Kidney (tissue), 14 donors: Measurements from ENCODE around the gene NUDT3. TPM values are rescaled to one million over a fixed set of nuclear protein-coding genes. Genes with fewer than 3 reads are reported as not detected.
A peak's percentile ranks its signal among the peaks of the same experiment; 100 is the strongest.

ENCODE experiments used
- DNase-seq, 5 donors: peaks; one replicate each; pipeline ENCODE4 v3.0.0-alpha.2; 2013 to 2020
- FAIRE-seq: peaks from 2 replicates; lab custom pipeline; 2012; peaks lifted over from hg19 to GRCh38; lab: Jason Lieb, UNC
- H3K27ac ChIP-seq, 2 donors: one replicate each; pipeline ENCODE4 v1.7.0; 2013; ENCODE audit warnings: low read depth in 2 of 2, low read length in 2 of 2, inconsistent platforms in 1 of 2
- H3K27me3 ChIP-seq: one replicate; pipeline ENCODE4 v1.7.1; 2013; ENCODE audit warnings: low read length, inconsistent platforms; ENCODE audit not compliant: control insufficient read depth, insufficient read depth
- H3K36me3 ChIP-seq, 3 donors: one replicate each; pipeline versions ENCODE4 v1.7.0 to v1.7.1; 2013; ENCODE audit warnings: low read length in 3 of 3, control low read depth in 1 of 3, inconsistent platforms in 1 of 3; ENCODE audit not compliant: insufficient read depth in 3 of 3, control insufficient read depth in 2 of 3
- H3K4me1 ChIP-seq, 3 donors: one replicate each; pipeline versions ENCODE4 v1.7.0 to v1.7.1; 2013; ENCODE audit warnings: low read length in 3 of 3, inconsistent platforms in 1 of 3, low read depth in 1 of 3; ENCODE audit not compliant: control insufficient read depth in 2 of 3, insufficient read depth in 2 of 3
- H3K4me3 ChIP-seq, 3 donors: one replicate each; pipeline versions ENCODE4 v1.7.0 to v1.8.1; 2013; ENCODE audit warnings: low read length in 3 of 3, control low read depth in 1 of 3, inconsistent platforms in 1 of 3
- H3K9ac ChIP-seq, 3 donors: one replicate each; pipeline versions ENCODE4 v1.7.0 to v1.7.1; 2013; ENCODE audit warnings: low read length in 3 of 3, control low read depth in 1 of 3, inconsistent platforms in 1 of 3
- H3K9me3 ChIP-seq, 3 donors: one replicate each; pipeline versions ENCODE4 v1.7.0 to v1.7.1; 2013; ENCODE audit warnings: low read length in 3 of 3, control low read depth in 1 of 3, inconsistent platforms in 1 of 3; ENCODE audit not compliant: control insufficient read depth in 2 of 3, insufficient read depth in 1 of 3
- CTCF ChIP-seq: IDR thresholded peaks from 3 replicates; pipeline ENCODE4 v1.5.1; 2012; ENCODE audit warnings: mild to moderate bottlenecking, moderate library complexity, borderline replicate concordance; ENCODE audit not compliant: insufficient read depth; ENCODE audit errors: extremely low read depth
- intact Hi-C: fragments of 100-400 bp; cut with DNase I; formaldehyde crosslinking; loops from one replicate; pipeline ENCODE4 v1.11.1; 2022
- polyA plus RNA-seq: library from polyadenylated mRNA; stranded (reverse); fragments of 350-450 nt; fragmentation: Illumina TruSeq; extraction: RNeasy Lipid Tissue Mini Kit (QIAGEN cat#74804); gene quantifications from one replicate; pipeline ENCODE4 v1.2.3, GENCODE V29; 2014; ENCODE audit warnings: low read depth, low replicate concordance; ENCODE audit not compliant: insufficient read depth
- total RNA-seq: library from RNA; stranded (reverse); fragmentation: NEBNext Ultra II Directional; extraction: Animal tissue kit (Norgen Biotek cat#: 25700); gene quantifications from one replicate; pipeline ENCODE4 v1.2.1, GENCODE V29; 2021
- donor health status: control.
- donor health status: control.
- donor health status: control.
- donor health status: control.
- donor health status: control.
- donor health status: DM: yes; HTN: yes; CAD: no.
- donor health status: Normal renal cell carcinoma (clear cell type).

NUDT3 gene
- total and polyA plus RNA-seq, 2 donors from 2014 or later: 17.7 to 53.8 TPM

DNA sequence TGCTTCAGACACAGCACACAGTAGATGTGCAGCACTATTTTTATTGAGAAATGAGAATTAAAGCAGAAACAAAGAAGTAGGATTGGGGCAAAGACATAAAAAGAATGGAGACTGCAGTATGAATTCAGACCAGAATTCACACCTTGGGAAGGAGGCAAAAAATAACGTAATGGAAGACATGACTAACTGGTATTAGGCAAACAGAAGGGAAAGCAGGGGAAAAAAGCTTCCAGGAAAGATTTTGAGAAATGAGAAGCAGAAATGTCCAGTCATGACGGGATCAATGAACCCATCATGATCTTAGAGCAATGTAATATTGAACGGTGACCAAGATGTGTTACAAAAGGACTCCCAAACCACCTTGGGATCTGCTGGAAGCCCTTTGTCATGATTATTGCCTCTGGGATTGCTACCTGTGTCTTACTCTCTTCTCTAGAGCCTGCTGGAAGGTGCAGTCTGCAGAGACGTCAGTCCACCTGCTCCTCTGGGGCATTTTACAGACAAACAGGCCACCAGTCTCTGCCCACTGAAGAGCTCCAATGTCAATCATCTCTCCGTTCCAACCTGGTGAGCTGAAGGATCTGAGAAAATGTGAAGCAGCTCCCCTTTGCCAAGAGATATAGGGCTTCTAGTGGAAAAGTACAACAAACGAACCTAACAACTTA lies 8.7 kb downstream of the NUDT3 start:
- Histone ChIP-seq H3K4me1 (peaks cover 0 to 15% (median 9%) of the 10 kb centered on the region in 3 donors), H3K9me3 (no peaks in the 10 kb centered on the region), H3K27me3 (no peaks in the 10 kb centered on the region), H3K9ac (no peak overlapping the region), H3K4me3 (no peak overlapping the region), H3K27ac (peak overlapping the region in 1 of 2 donors; percentile 23), H3K36me3 (no peaks in the 10 kb centered on the region)
- intact Hi-C loops: no loop called here
- FAIRE-seq (no peak), DNase-seq (peak in 1 of 5 donors; percentile 40)
- TF ChIP-seq CTCF: no peak

DNA sequence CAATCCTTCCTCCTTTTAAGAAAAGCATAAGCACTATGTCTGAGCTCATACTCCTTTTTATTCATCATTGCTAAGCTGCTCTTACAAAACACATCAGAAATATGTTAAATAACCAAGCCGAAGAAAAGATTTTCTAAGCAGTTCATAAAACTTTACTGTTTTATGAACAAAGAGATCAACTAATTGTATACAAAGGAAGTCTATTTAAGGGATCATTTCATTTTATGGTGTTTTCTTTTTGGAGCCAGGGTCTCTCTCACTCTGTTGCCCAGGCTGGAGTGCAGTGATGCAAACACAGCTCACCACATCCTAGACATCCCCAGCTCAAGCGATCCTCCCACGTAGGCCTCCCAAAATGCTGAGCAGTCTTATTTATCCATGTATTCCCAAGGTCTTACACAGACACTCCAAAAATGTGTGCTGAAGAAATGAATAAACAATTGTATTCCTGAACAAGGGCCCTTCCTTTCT lies 9.3 kb downstream of the NUDT3 start:
- peak in 4 of 5 donors; percentile 73 to 91 (median 84) for DNase-seq
- no peak for FAIRE-seq
- no peak overlapping the region for H3K27ac ChIP-seq

DNA sequence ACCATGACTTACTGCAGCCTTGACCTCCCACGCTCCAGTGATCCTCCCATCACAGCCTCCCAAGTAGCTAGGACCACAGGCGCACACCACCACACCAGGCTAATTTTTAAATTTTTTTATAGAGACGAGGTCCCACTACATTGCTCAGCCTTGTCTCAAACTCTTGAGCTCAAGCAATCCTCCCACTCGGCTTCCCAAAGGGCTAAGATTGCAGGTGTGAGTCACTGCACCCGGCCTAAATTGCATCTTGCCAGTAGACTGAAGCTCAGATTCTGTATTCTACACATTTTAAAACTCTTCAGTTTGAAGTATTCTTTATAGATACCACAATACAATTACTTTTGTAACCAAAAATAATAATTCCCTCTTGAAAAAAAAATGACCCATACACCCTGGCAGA lies 11.4 kb downstream of the NUDT3 start:
- Histone ChIP-seq H3K9me3 (no peaks in the 10 kb centered on the region), H3K27me3 (no peaks in the 10 kb centered on the region), H3K9ac (no peak overlapping the region), H3K4me3 (no peak overlapping the region), H3K36me3 (no peaks in the 10 kb centered on the region), H3K27ac (no peak overlapping the region), H3K4me1 (peaks cover 0 to 10% (median 6%) of the 10 kb centered on the region in 3 donors)
- FAIRE-seq (no peak), DNase-seq (no peak)
- intact Hi-C loops: no loop called here
- no peak for TF ChIP-seq CTCF

More for the DNA sequence above, 9.3 kb downstream of the NUDT3 start:
- H3K4me1 ChIP-seq: peaks cover 0 to 15% (median 9%) of the 10 kb centered on the region in 3 donors
- intact Hi-C loops: no loop called here
- H3K27me3 ChIP-seq: no peaks in the 10 kb centered on the region
- no peaks in the 10 kb centered on the region for H3K9me3 ChIP-seq
- no peaks in the 10 kb centered on the region for H3K36me3 ChIP-seq
- no peak overlapping the region for H3K9ac ChIP-seq
- no peak overlapping the region for H3K4me3 ChIP-seq
- no peak for TF ChIP-seq CTCF
